SU-DHL-6 (cell line): Measurements from ENCODE around the gene ZFYVE1.
"Not testable (repeated sequence)": the region's sequence is repeated elsewhere in the genome, so short reads cannot be mapped to it uniquely, and the experiment has no call there.

Experiments
- H2AFZ ChIP-seq: fragments of 200-600 bp; sonication (generic); 2 replicates; pipeline ENCODE4 v1.6.1; 2014; ENCODE audit warnings: low read depth, mild to moderate bottlenecking, moderate library complexity, mixed read lengths, antibody characterized with exemption, low read length; ENCODE audit not compliant: severe bottlenecking
- H3F3A ChIP-seq: fragments of 200-600 bp; shearing (Covaris generic); 2 replicates; pipeline ENCODE4 v1.6.0; 2016; ENCODE audit warnings: antibody characterized with exemption, mild to moderate bottlenecking; ENCODE audit not compliant: insufficient read depth
- H3K27ac ChIP-seq: fragments of 200-600 bp; sonication (generic); 2 replicates; pipeline ENCODE4 v1.5.1; 2016; ENCODE audit warnings: low read depth, mild to moderate bottlenecking, low read length, moderate library complexity, mixed read lengths
- H3K27me3 ChIP-seq: fragments of 200-600 bp; sonication (generic), shearing (Covaris generic); 2 replicates; pipeline ENCODE4 v1.6.0; 2014; ENCODE audit warnings: mild to moderate bottlenecking, low read length
- H3K36me3 ChIP-seq: fragments of 200-600 bp; sonication (generic); 2 replicates; pipeline ENCODE4 v1.6.1; 2014; ENCODE audit warnings: mild to moderate bottlenecking, low read length, mixed read lengths
- H3K4me2 ChIP-seq: fragments of 300-600, 200-600 bp; shearing (Covaris generic), sonication (generic); 2 replicates; pipeline ENCODE4 v1.6.0; 2014; ENCODE audit warnings: low read length, low read depth, mild to moderate bottlenecking; ENCODE audit not compliant: poor library complexity, severe bottlenecking
- H3K4me3 ChIP-seq: fragments of 200-600 bp; sonication (generic); 2 replicates; pipeline ENCODE4 v1.5.1; 2014; ENCODE audit warnings: antibody characterized with exemption, low read length, mild to moderate bottlenecking, mixed read lengths; ENCODE audit not compliant: insufficient read depth, poor library complexity, severe bottlenecking
- H3K79me2 ChIP-seq: fragments of 200-600 bp; sonication (generic); 2 replicates; pipeline ENCODE4 v1.6.1; 2014; ENCODE audit warnings: mild to moderate bottlenecking, low read length, moderate library complexity; ENCODE audit not compliant: insufficient read depth
- H3K9ac ChIP-seq: fragments of 200-600 bp; sonication (generic); 2 replicates; pipeline ENCODE4 v1.7.0; 2014; ENCODE audit warnings: mild to moderate bottlenecking, low read length
- H3K9me2 ChIP-seq: fragments of 200-600 bp; sonication (generic); replicated peaks from 2 replicates; pipeline ENCODE4 v1.6.1; 2014; ENCODE audit warnings: low read length; ENCODE audit not compliant: insufficient read depth
- H3K9me3 ChIP-seq: fragments of 200-600 bp; sonication (generic); 2 replicates; pipeline ENCODE4 v1.6.1; 2014; ENCODE audit warnings: low read length, mixed read lengths; ENCODE audit not compliant: insufficient read depth
- H4K20me1 ChIP-seq: fragments of 200-600 bp; sonication (generic); 2 replicates; pipeline ENCODE4 v1.6.1; 2014; ENCODE audit warnings: low read depth, mild to moderate bottlenecking, antibody characterized with exemption, low read length, moderate library complexity, mixed read lengths
- CTCF ChIP-seq: fragments of 200-600 bp; sonication (generic); IDR thresholded peaks from one replicate; pipeline ENCODE4 v1.5.1; 2017; ENCODE audit warnings: antibody characterized with exemption, mild to moderate bottlenecking, low read length, moderate library complexity; ENCODE audit not compliant: insufficient read depth, poor library complexity, severe bottlenecking
- EZH2phosphoT487 ChIP-seq: fragments of 200-600 bp; sonication (generic), shearing (Covaris generic); conservative IDR thresholded peaks from 2 replicates; pipeline ENCODE4 v1.6.1; 2018; ENCODE audit warnings: mild to moderate bottlenecking, antibody characterized with exemption, low read length, moderate library complexity, mixed read lengths

The ZFYVE1 gene

GRCh38 chr14:73008501-73008900, 18.4 kb downstream of the ZFYVE1 start:
- Histone ChIP-seq H3K27me3 (no peaks in the 10 kb centered on the region), H3K27ac (no peak overlapping the region), H3K4me3 (no peak overlapping the region), H4K20me1 (no peaks in the 10 kb centered on the region), H3K4me2 (no peak overlapping the region), H3K9ac (no peak overlapping the region), H3F3A (no peaks in the 10 kb centered on the region), H2AFZ (no peak overlapping the region), H3K9me2 (no peaks in the 10 kb centered on the region), H3K36me3 (no peaks in the 10 kb centered on the region), H3K79me2 (peaks cover 4% of the 10 kb centered on the region), H3K9me3 (no peaks in the 10 kb centered on the region)
- TF ChIP-seq CTCF (no peak), EZH2phosphoT487 (no peak)

- H3K9me2 ChIP-seq, result no peaks in the 10 kb centered on the region
- TF ChIP-seq CTCF, result no peak
- TF ChIP-seq EZH2phosphoT487, result no peak
- no peaks in the 10 kb centered on the region for H3F3A ChIP-seq
- H3K4me3 ChIP-seq, result no peak overlapping the region
- no peaks in the 10 kb centered on the region for H3K27me3 ChIP-seq
- H3K27ac ChIP-seq, result no peak overlapping the region
- H3K9ac ChIP-seq, result no peak overlapping the region
- no peaks in the 10 kb centered on the region for H4K20me1 ChIP-seq
- H3K36me3 ChIP-seq, result no peaks in the 10 kb centered on the region
- no peaks in the 10 kb centered on the region for H3K9me3 ChIP-seq
- H3K79me2 ChIP-seq, result peaks cover 3% of the 10 kb centered on the region
- no peak overlapping the region for H3K4me2 ChIP-seq
- no peak overlapping the region for H2AFZ ChIP-seq
Observed at GRCh38 chr14:73007835-73008234, 19.1 kb downstream of the ZFYVE1 start.

- H3K27me3 ChIP-seq, H3K4me3 ChIP-seq, H3K9me3 ChIP-seq, H3K27ac ChIP-seq, H4K20me1 ChIP-seq, H3K79me2 ChIP-seq, H3K9me2 ChIP-seq, H3K9ac ChIP-seq, H3F3A ChIP-seq, H2AFZ ChIP-seq, H3K4me2 ChIP-seq, H3K36me3 ChIP-seq: not testable (repeated sequence)
Observed at GRCh38 chr14:73004641-73005040, 22.3 kb downstream of the ZFYVE1 start.

- Histone ChIP-seq H2AFZ (no peak overlapping the region), H3K9me3 (no peaks in the 10 kb centered on the region), H3K27ac (no peak overlapping the region), H3K9ac (no peak overlapping the region), H4K20me1 (no peaks in the 10 kb centered on the region), H3F3A (no peaks in the 10 kb centered on the region), H3K36me3 (no peaks in the 10 kb centered on the region), H3K4me2 (no peak overlapping the region), H3K79me2 (no peaks in the 10 kb centered on the region; the same call in 1 of the 2 replicates), H3K4me3 (no peak overlapping the region), H3K9me2 (no peaks in the 10 kb centered on the region), H3K27me3 (no peaks in the 10 kb centered on the region)
- no peak for TF ChIP-seq CTCF
- no peak for TF ChIP-seq EZH2phosphoT487
Observed at GRCh38 chr14:73003681-73004080, 23.2 kb downstream of the ZFYVE1 start.
